HG03354 (cell line): ENCODE data around the gene INTS1.

Experiments
- ATAC-seq: cut with Tn5 transposase; IDR thresholded peaks from one replicate; pipeline ENCODE4 v1.9.1; 2021; ENCODE audit warnings: mild to moderate bottlenecking; ENCODE audit not compliant: unreplicated experiment, poor library complexity, severe bottlenecking

The INTS1 gene

GRCh38 chr7:1511444-1512422 is 7.5 kb upstream of the INTS1 start:
- no peak for ATAC-seq

- ATAC-seq = no peak
These were observed 6.6 kb upstream of the INTS1 start for GRCh38 chr7:1510780-1511154.

- no peak for ATAC-seq
These were observed 5.0 kb upstream of the INTS1 start for GRCh38 chr7:1509226-1509625.

- no peak for ATAC-seq
These were observed 4.1 kb upstream of the INTS1 start for GRCh38 chr7:1508277-1508758.

GRCh38 chr7:1505731-1506550 is 1.8 kb upstream of the INTS1 start:
- ATAC-seq = no peak

- no peak for ATAC-seq
These were observed 799 bp downstream of the INTS1 start for GRCh38 chr7:1503390-1503789.

GRCh38 chr7:1502845-1503244 is 1.3 kb downstream of the INTS1 start:
- ATAC-seq = no peak

GRCh38 chr7:1501487-1502270 is 2.5 kb downstream of the INTS1 start:
- ATAC-seq = no peak

- no peak for ATAC-seq
These were observed 4.0 kb downstream of the INTS1 start for GRCh38 chr7:1500064-1500807.

- ATAC-seq = no peak
These were observed 4.7 kb downstream of the INTS1 start for GRCh38 chr7:1499367-1500029.

GRCh38 chr7:1498370-1499305 is 5.6 kb downstream of the INTS1 start:
- ATAC-seq = no peak

GRCh38 chr7:1497293-1497927 is 6.8 kb downstream of the INTS1 start:
- ATAC-seq = no peak

GRCh38 chr7:1496531-1497292 is 7.5 kb downstream of the INTS1 start:
- ATAC-seq = no peak

- no peak for ATAC-seq
These were observed 8.5 kb downstream of the INTS1 start for GRCh38 chr7:1495564-1496242.

- no peak for ATAC-seq
These were observed 9.2 kb downstream of the INTS1 start for GRCh38 chr7:1494866-1495563.
